ENCODE data around the gene SOWAHA. TPM values are rescaled to one million over a fixed set of nuclear protein-coding genes. Genes with fewer than 3 reads are reported as not detected.

The SOWAHA gene
- total and polyA plus RNA-seq, 2 donors (not counting 1 experiment from before 2014, with no cell fraction given), result not detected

Small RNA genes within 50 kb of the gene (small RNA-seq; reads per million reads assigned to genes)
- gene RNA5SP192 (ENCODE audit: insufficient read length, low read depth, low replicate concordance), result not detected

Other genes starting within 250 kb of the SOWAHA start
- gene IL13, start 155.1 kb upstream of the SOWAHA start, total RNA-seq, result 0.42 TPM in 1 of 2 replicates, not detected in the other
- 0.14 and 0.45 TPM in 2 replicates for gene IL13, start 155.1 kb upstream of the SOWAHA start, polyA plus RNA-seq
- gene IL4, start 139.3 kb upstream of the SOWAHA start, total RNA-seq, result not detected in 2 replicates
- not detected in 2 replicates for gene IL4, start 139.3 kb upstream of the SOWAHA start, polyA plus RNA-seq
- gene KIF3A, start 75.8 kb upstream of the SOWAHA start, total RNA-seq, result 13.6 and 16.0 TPM in 2 replicates
- 1.3 and 1.5 TPM in 2 replicates for gene KIF3A, start 75.8 kb upstream of the SOWAHA start, polyA plus RNA-seq
- gene CCNI2, start 65.9 kb upstream of the SOWAHA start, total RNA-seq, result 1.1 and 2.0 TPM in 2 replicates
- 0.04 and 0.39 TPM in 2 replicates for gene CCNI2, start 65.9 kb upstream of the SOWAHA start, polyA plus RNA-seq
- gene SEPTIN8, start 36.1 kb upstream of the SOWAHA start, total RNA-seq, result 3.9 and 5.9 TPM in 2 replicates
- gene SEPTIN8, start 36.1 kb upstream of the SOWAHA start, polyA plus RNA-seq, result 1.3 and 4.0 TPM in 2 replicates
- 2.3 and 2.5 TPM in 2 replicates for gene SHROOM1, start 17.3 kb downstream of the SOWAHA start, total RNA-seq
- gene SHROOM1, start 17.3 kb downstream of the SOWAHA start, polyA plus RNA-seq, result 1.1 and 1.3 TPM in 2 replicates
- gene GDF9, start 53.2 kb downstream of the SOWAHA start, total RNA-seq, result 0.51 and 0.67 TPM in 2 replicates
- gene GDF9, start 53.2 kb downstream of the SOWAHA start, polyA plus RNA-seq, result 0.62 and 0.88 TPM in 2 replicates
- 78.5 and 90.0 TPM in 2 replicates for gene UQCRQ, start 53.3 kb downstream of the SOWAHA start, total RNA-seq
- 57.7 and 71.1 TPM in 2 replicates for gene UQCRQ, start 53.3 kb downstream of the SOWAHA start, polyA plus RNA-seq
- gene LEAP2, start 60.4 kb downstream of the SOWAHA start, total RNA-seq, result 5.4 and 5.9 TPM in 2 replicates
- gene LEAP2, start 60.4 kb downstream of the SOWAHA start, polyA plus RNA-seq, result 2.2 and 3.4 TPM in 2 replicates
- 81.5 and 87.4 TPM in 2 replicates for gene AFF4, start 150.3 kb downstream of the SOWAHA start, total RNA-seq
- gene AFF4, start 150.3 kb downstream of the SOWAHA start, polyA plus RNA-seq, result 16.2 and 26.1 TPM in 2 replicates
- 30.6 and 34.0 TPM in 2 replicates for gene ZCCHC10, start 213.2 kb downstream of the SOWAHA start, total RNA-seq
- gene ZCCHC10, start 213.2 kb downstream of the SOWAHA start, polyA plus RNA-seq, result 16.5 and 19.9 TPM in 2 replicates
- 95.0 TPM in 2 replicates for gene HSPA4, start 238.7 kb downstream of the SOWAHA start, total RNA-seq
- gene HSPA4, start 238.7 kb downstream of the SOWAHA start, polyA plus RNA-seq, result 18.1 and 36.1 TPM in 2 replicates